DOHH2 (cell line): Measurements from ENCODE around the gene SLC22A12.

Experiments
- H3F3A ChIP-seq: fragments of 200-600 bp; sonication (generic), shearing (Covaris generic); 2 replicates; pipeline ENCODE4 v1.6.0; 2016; ENCODE audit warnings: antibody characterized with exemption, mild to moderate bottlenecking; ENCODE audit not compliant: control insufficient read depth, insufficient read depth
- H3K27ac ChIP-seq: fragments of 200-600 bp; sonication (generic); 2 replicates; pipeline ENCODE4 v1.5.1; 2014; ENCODE audit warnings: low read depth, mild to moderate bottlenecking, low read length, moderate library complexity
- H3K27me3 ChIP-seq: fragments of 200-600 bp; sonication (generic); 2 replicates; pipeline ENCODE4 v1.6.1; 2014; ENCODE audit warnings: mild to moderate bottlenecking, low read length, mixed read lengths; ENCODE audit not compliant: control insufficient read depth
- H3K36me3 ChIP-seq: fragments of 200-600 bp; sonication (generic); 2 replicates; pipeline ENCODE4 v1.6.1; 2014; ENCODE audit warnings: mild to moderate bottlenecking, low read length, moderate library complexity, mixed read lengths; ENCODE audit not compliant: control insufficient read depth
- H3K4me1 ChIP-seq: fragments of 200-600 bp; sonication (generic); 2 replicates; pipeline ENCODE4 v1.6.1; 2014; ENCODE audit warnings: mild to moderate bottlenecking, low read length, mixed read lengths; ENCODE audit not compliant: control insufficient read depth
- H3K4me2 ChIP-seq: fragments of 200-600 bp; sonication (generic); 2 replicates; pipeline ENCODE4 v1.6.0; 2014; ENCODE audit warnings: mild to moderate bottlenecking, low read length, moderate library complexity
- H3K4me3 ChIP-seq: fragments of 200-600 bp; sonication (generic); 2 replicates; pipeline ENCODE4 v1.5.1; 2014; ENCODE audit warnings: mild to moderate bottlenecking, low read length, mixed read lengths
- H3K79me2 ChIP-seq: fragments of 200-600 bp; sonication (generic); 2 replicates; pipeline ENCODE4 v1.6.1; 2014; ENCODE audit warnings: mild to moderate bottlenecking, low read length, mixed read lengths; ENCODE audit not compliant: control insufficient read depth
- H3K9me2 ChIP-seq: fragments of 200-600 bp; sonication (generic); replicated peaks from 2 replicates; pipeline ENCODE4 v1.6.1; 2014; ENCODE audit warnings: mild to moderate bottlenecking, low read length, mixed read lengths; ENCODE audit not compliant: control insufficient read depth
- H3K9me3 ChIP-seq: fragments of 200-600 bp; sonication (generic); 2 replicates; pipeline ENCODE4 v1.6.1; 2014; ENCODE audit warnings: antibody characterized with exemption, low read length, mixed read lengths; ENCODE audit not compliant: control insufficient read depth, insufficient read depth
- H4K20me1 ChIP-seq: fragments of 200-600 bp; sonication (generic); 2 replicates; pipeline ENCODE4 v1.6.0; 2014; ENCODE audit warnings: low read depth, mild to moderate bottlenecking, antibody characterized with exemption, low read length, moderate library complexity; ENCODE audit not compliant: control insufficient read depth, insufficient read depth
- EZH2phosphoT487 ChIP-seq: fragments of 200-600 bp; sonication (generic); IDR thresholded peaks from 2 replicates; pipeline ENCODE4 v1.6.1; 2017; ENCODE audit warnings: borderline replicate concordance, mild to moderate bottlenecking, antibody characterized with exemption, low read length, moderate library complexity, mixed read lengths
- TF ChIP-seq, protein P1 (sequence below): fragments of 200-600 bp; sonication (generic); IDR thresholded peaks from one replicate; pipeline ENCODE4 v1.5.1; 2014; ENCODE audit warnings: antibody characterized with exemption, mild to moderate bottlenecking, low read depth, low read length; ENCODE audit not compliant: poor library complexity, severe bottlenecking

Gene SLC22A12

DNA sequence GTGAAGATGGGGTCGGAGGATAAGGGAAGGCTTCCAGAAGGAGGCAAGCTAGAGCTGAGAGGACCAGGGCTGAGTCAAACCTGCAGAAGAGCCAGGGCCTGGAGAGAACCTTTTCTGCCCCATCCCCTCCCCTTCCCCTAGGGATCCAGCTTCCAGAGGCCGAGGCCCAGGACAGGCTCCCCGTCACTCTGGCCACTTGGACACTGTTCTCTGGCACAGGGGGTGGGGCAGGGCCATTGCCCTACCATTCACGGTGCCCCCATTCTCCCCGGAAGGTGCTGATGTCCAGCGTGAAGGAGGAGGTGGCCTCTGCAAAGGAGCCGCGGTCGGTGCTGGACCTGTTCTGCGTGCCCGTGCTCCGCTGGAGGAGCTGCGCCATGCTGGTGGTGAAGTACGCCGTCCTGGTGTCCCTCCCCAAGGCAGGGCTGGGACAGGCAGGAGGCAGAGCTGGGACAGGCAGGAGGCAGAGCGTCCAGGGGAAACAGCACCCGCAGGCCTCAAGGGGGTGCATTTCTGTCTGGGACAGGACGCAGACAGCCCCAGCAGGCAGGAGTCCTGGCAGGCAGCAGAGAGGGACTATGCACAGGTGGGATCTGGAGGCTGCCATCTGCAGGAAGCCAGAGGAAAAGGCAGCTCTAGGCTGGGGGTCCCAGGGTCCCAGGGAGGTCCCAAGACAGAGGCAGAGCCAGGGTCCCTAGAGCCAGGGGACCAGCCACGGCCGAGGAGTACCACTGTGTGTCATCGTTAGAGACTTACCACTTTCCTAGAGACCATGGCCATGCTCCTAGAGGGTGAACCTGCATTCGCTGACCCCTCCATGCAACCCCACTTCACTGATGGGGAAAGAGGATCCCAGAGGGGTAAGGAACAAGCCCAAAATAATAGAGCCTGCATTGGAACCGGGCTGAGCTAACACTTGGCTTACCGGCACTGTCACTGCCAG, 25.8 kb upstream of the SLC22A12 start:
- no peaks in the 10 kb centered on the region for H3K36me3 ChIP-seq
- H3K79me2 ChIP-seq, result no peaks in the 10 kb centered on the region
- H3K4me2 ChIP-seq, result no peak overlapping the region
- H3K4me3 ChIP-seq, result no peak overlapping the region
- H4K20me1 ChIP-seq, result no peaks in the 10 kb centered on the region
- no peak overlapping the region for H3K27ac ChIP-seq
- no peaks in the 10 kb centered on the region for H3K4me1 ChIP-seq
- no peaks in the 10 kb centered on the region for H3K9me2 ChIP-seq
- TF ChIP-seq, protein P1, sequence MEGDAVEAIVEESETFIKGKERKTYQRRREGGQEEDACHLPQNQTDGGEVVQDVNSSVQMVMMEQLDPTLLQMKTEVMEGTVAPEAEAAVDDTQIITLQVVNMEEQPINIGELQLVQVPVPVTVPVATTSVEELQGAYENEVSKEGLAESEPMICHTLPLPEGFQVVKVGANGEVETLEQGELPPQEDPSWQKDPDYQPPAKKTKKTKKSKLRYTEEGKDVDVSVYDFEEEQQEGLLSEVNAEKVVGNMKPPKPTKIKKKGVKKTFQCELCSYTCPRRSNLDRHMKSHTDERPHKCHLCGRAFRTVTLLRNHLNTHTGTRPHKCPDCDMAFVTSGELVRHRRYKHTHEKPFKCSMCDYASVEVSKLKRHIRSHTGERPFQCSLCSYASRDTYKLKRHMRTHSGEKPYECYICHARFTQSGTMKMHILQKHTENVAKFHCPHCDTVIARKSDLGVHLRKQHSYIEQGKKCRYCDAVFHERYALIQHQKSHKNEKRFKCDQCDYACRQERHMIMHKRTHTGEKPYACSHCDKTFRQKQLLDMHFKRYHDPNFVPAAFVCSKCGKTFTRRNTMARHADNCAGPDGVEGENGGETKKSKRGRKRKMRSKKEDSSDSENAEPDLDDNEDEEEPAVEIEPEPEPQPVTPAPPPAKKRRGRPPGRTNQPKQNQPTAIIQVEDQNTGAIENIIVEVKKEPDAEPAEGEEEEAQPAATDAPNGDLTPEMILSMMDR, result peak; percentile 43
- no peak for TF ChIP-seq EZH2phosphoT487
- H3F3A ChIP-seq, result no peaks in the 10 kb centered on the region
- H3K27me3 ChIP-seq, result no peaks in the 10 kb centered on the region
- no peaks in the 10 kb centered on the region for H3K9me3 ChIP-seq

DNA sequence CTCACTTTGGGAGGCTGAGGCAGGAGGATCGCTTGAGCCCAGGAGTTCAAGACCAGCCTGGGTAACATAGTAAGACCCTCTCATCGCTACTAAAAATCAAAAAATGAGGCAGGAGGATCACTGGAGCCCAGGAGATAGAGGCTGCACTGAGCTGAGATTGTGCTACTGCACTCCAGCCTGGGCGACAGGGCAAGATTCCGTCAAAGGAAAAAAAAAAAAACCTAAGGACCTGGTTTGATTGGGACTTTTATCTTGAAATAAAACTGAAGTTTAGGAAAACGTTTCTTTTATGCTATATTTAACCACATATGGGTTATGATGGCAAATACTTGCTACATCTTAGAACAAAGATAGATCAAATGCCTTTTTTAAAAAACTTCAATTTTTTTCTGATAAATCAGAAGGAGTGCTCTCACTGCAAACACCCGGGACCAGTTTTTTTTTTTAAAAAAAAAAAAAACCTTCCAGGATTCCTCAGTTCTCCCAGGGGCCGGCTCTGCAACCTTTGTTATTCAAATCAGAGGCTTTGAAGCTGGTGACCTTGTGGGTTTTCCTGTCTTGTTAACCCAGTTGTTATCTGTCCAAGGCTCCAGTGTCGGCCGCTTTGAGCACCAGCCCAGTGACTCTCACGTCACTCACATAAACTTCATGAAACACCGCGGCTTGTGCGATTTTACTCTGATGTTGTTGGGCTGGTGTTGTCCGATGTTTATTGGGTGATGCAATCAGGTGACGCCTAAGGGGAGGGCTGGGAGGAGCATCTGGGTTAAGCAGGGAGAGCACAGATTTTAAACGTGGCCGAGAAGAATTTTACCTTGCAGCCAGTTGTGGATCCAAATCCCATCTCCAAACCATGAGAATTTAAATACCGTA, 24.7 kb upstream of the SLC22A12 start:
- H3K79me2 ChIP-seq, result no peaks in the 10 kb centered on the region
- no peaks in the 10 kb centered on the region for H3K9me3 ChIP-seq
- H3K27ac ChIP-seq, result no peak overlapping the region
- no peaks in the 10 kb centered on the region for H3K27me3 ChIP-seq
- no peak overlapping the region for H3K4me2 ChIP-seq
- no peak overlapping the region for H3K4me3 ChIP-seq
- no peaks in the 10 kb centered on the region for H4K20me1 ChIP-seq
- no peak for TF ChIP-seq EZH2phosphoT487
- TF ChIP-seq, protein P1, result no peak
- no peaks in the 10 kb centered on the region for H3F3A ChIP-seq
- no peaks in the 10 kb centered on the region for H3K9me2 ChIP-seq
- H3K4me1 ChIP-seq, result no peaks in the 10 kb centered on the region
- H3K36me3 ChIP-seq, result no peaks in the 10 kb centered on the region

DNA sequence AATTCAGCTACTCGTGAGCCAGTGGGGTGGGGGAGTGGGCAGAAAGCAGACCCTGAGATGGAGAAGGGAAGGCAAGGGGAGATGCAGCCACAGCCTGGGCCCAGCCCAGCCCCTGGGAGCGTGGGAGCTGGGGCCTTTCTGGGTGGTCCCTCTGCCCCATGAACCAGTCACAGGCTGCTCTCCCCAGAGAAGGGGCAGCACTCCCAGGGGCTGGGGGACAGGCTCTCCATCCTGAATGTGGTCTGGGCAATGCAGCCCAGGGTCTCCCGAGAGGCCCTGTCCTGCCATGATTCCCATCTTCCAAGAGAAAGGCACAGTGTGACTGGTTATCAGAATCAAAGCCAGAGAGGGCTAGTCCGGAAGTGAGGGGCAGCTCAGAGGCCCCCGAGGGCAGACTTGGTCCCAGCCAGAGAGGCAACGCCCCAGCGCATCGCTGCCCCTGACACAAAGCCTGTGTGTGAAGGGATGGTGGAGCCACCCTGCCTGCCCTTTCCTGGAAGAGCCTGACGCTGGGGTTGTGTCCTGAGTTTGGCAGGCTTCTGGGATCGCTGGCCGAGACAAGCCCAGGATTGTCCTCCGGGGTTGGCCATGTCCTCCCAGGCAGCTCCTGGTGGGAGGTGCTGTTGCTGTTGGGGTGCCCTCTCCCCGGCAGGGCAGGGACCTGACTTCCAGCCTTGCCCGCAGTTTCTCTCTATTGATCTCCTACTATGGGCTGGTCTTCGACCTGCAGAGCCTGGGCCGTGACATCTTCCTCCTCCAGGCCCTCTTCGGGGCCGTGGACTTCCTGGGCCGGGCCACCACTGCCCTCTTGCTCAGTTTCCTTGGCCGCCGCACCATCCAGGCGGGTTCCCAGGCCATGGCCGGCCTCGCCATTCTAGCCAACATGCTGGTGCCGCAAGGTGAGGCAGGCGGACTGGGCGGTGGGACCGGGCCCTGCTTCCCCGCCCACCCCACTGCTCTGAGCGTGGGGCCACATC, 23.8 kb upstream of the SLC22A12 start:
- Histone ChIP-seq H3K4me3 (no peak overlapping the region), H3K27me3 (no peaks in the 10 kb centered on the region), H3K79me2 (no peaks in the 10 kb centered on the region), H3K36me3 (no peaks in the 10 kb centered on the region), H3K27ac (no peak overlapping the region), H4K20me1 (no peaks in the 10 kb centered on the region), H3F3A (no peaks in the 10 kb centered on the region), H3K4me1 (no peaks in the 10 kb centered on the region), H3K9me3 (no peaks in the 10 kb centered on the region), H3K4me2 (no peak overlapping the region), H3K9me2 (no peaks in the 10 kb centered on the region)
- TF ChIP-seq EZH2phosphoT487, result no peak
- TF ChIP-seq, protein P1, result no peak
